Endodermal cell (in vitro differentiated cells): Measurements from ENCODE around the gene EFNA5. TPM values are rescaled to one million over a fixed set of nuclear protein-coding genes. Genes with fewer than 3 reads are reported as not detected.

ENCODE experiments used
- DNase-seq: peaks from one replicate; pipeline ENCODE4 v3.0.0-alpha.2; 2017
- H3K27ac ChIP-seq: 2 replicates; pipeline ENCODE4 v1.5.1; 2013; ENCODE audit warnings: mild to moderate bottlenecking, low read depth, low read length, moderate library complexity
- H3K27me3 ChIP-seq: 2 replicates; pipeline ENCODE4 v1.6.1; 2013; ENCODE audit warnings: mild to moderate bottlenecking, low read length, moderate library complexity; ENCODE audit not compliant: insufficient read depth, control insufficient read depth, poor library complexity, severe bottlenecking
- H3K36me3 ChIP-seq: 2 replicates; pipeline ENCODE4 v1.7.0; 2013; ENCODE audit warnings: mild to moderate bottlenecking, low read length, moderate library complexity; ENCODE audit not compliant: control insufficient read depth, insufficient read depth
- H3K4me1 ChIP-seq: one replicate; pipeline ENCODE4 v1.7.0; 2013; ENCODE audit warnings: low read length; ENCODE audit not compliant: control insufficient read depth, insufficient read depth
- H3K4me3 ChIP-seq: 2 replicates; pipeline ENCODE4 v1.5.1; 2013; ENCODE audit warnings: mild to moderate bottlenecking, low read length, moderate library complexity
- H3K9ac ChIP-seq: 2 replicates; pipeline ENCODE4 v1.6.1; 2013; ENCODE audit warnings: mild to moderate bottlenecking, low read length, moderate library complexity; ENCODE audit not compliant: poor library complexity, severe bottlenecking; ENCODE audit errors: extremely low read depth
- H3K9me3 ChIP-seq: 2 replicates; pipeline ENCODE4 v1.6.1; 2013; ENCODE audit warnings: mild to moderate bottlenecking, low read length, moderate library complexity; ENCODE audit not compliant: control insufficient read depth
- H3K27ac Mint-ChIP-seq: 2 replicates; pipeline ENCODE4 v1.8.0; 2020; ENCODE audit warnings: mixed read lengths
- H3K27me3 Mint-ChIP-seq: 2 replicates; pipeline ENCODE4 v1.8.0; 2021; ENCODE audit warnings: mild to moderate bottlenecking, mixed read lengths; ENCODE audit not compliant: insufficient read depth
- H3K36me3 Mint-ChIP-seq: 2 replicates; pipeline ENCODE4 v1.8.0; 2020; ENCODE audit warnings: low read depth, mixed read lengths
- H3K4me1 Mint-ChIP-seq: 2 replicates; pipeline ENCODE4 v1.8.0; 2020; ENCODE audit warnings: mixed read lengths
- H3K4me3 Mint-ChIP-seq: 2 replicates; pipeline ENCODE4 v1.8.0; 2020; ENCODE audit warnings: mild to moderate bottlenecking, moderate library complexity, mixed read lengths
- H3K9me3 Mint-ChIP-seq: 2 replicates; pipeline ENCODE4 v1.8.0; 2020; ENCODE audit warnings: mild to moderate bottlenecking, mixed read lengths
- WGBS, 2 experiments: methylation state at CpG; one replicate each; pipeline versions ENCODE4 v1.1.5 to v1.1.7; 2013; ENCODE audit warnings: missing lambda C conversion rate in 2 of 2, mixed read lengths in 1 of 2; ENCODE audit not compliant: insufficient coverage in 1 of 2, insufficient read length in 1 of 2; 5-methylcytosine and 5-hydroxymethylcytosine counted together
- total RNA-seq, 2 donors: library from RNA; stranded (reverse); fragmentation: NEBNext Ultra II Directional in 1 of 2; extraction: Animal tissue kit (Norgen Biotek cat#: 25700) in 1 of 2; gene quantifications; 2 replicates in 1 of 2; 3 replicates in 1 of 2; pipeline ENCODE4 v1.2.1, GENCODE V29; 2021
- TF ChIP-seq, protein P1 (sequence below): fragments of 200-600 bp; sonication (generic); conservative IDR thresholded peaks from 2 replicates; pipeline ENCODE4 v1.5.0; 2021; ENCODE audit warnings: antibody characterized with exemption, mild to moderate bottlenecking

EFNA5 gene
- total RNA-seq, 2 donors from 2014 or later: 53.3 to 63.1 TPM

DNA sequence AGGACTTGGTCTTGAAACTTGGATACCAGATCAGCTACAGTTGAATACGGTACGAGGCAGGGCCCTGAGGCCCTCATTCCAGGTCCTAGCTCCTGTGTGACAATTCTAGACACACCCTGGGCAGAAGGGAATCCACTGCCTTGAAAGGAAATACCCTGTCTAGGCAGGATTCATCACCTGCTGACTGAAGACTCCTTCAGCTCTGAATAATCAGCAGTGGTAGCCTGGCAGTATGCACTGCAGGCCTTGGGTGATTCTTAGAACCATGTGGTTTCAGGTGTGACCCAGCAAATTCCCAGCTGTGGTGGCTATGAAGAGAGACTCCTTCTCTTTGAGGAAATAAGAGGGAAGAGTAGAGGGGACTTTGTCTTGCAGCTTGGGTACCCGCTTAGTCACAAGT is 17.2 kb upstream of the EFNA5 start:
- DNase-seq: peak; percentile 49
- H3K27ac Mint-ChIP-seq: no peak overlapping the region
- no peaks in the 10 kb centered on the region for H3K27me3 Mint-ChIP-seq
- H3K27me3 ChIP-seq: no peaks in the 10 kb centered on the region
- H3K36me3 Mint-ChIP-seq: no peaks in the 10 kb centered on the region
- peaks cover 9% of the 10 kb centered on the region for H3K4me1 Mint-ChIP-seq
- no peak overlapping the region for H3K4me3 Mint-ChIP-seq
- peaks cover 5% of the 10 kb centered on the region for H3K9me3 Mint-ChIP-seq
- H3K4me1 ChIP-seq: no peaks in the 10 kb centered on the region
- H3K9ac ChIP-seq: no peak overlapping the region
- H3K9me3 ChIP-seq: peaks cover 12% of the 10 kb centered on the region
- H3K36me3 ChIP-seq: no peaks in the 10 kb centered on the region
- no peak overlapping the region for H3K4me3 ChIP-seq
- no peak overlapping the region for H3K27ac ChIP-seq
- TF ChIP-seq, protein P1, sequence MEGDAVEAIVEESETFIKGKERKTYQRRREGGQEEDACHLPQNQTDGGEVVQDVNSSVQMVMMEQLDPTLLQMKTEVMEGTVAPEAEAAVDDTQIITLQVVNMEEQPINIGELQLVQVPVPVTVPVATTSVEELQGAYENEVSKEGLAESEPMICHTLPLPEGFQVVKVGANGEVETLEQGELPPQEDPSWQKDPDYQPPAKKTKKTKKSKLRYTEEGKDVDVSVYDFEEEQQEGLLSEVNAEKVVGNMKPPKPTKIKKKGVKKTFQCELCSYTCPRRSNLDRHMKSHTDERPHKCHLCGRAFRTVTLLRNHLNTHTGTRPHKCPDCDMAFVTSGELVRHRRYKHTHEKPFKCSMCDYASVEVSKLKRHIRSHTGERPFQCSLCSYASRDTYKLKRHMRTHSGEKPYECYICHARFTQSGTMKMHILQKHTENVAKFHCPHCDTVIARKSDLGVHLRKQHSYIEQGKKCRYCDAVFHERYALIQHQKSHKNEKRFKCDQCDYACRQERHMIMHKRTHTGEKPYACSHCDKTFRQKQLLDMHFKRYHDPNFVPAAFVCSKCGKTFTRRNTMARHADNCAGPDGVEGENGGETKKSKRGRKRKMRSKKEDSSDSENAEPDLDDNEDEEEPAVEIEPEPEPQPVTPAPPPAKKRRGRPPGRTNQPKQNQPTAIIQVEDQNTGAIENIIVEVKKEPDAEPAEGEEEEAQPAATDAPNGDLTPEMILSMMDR: no peak
- 95 to 100% methylated on average over 3 of the region's 3 CpGs for WGBS, 2 experiments

DNA sequence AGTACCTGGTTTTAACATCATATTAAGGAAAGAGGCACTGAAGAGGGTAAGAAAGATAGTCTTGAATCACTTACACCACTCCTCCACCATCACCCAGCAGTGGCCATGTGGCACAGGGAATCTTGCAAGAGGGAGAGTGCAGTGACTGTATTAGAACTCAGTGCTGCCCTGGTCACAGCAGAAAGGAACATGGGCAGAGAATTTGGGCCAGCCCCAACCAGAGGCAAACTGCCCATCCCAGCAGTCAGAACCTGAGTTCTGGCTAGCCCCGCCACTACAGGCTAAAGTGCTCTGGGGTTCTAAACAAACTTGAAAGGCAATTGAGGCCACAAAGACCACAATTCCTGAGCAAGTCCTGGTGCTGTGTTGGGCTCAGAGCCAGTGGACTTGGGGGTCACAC is 16.7 kb upstream of the EFNA5 start:
- H3K4me1 Mint-ChIP-seq: peaks cover 15% of the 10 kb centered on the region
- H3K9me3 Mint-ChIP-seq: peaks cover 5% of the 10 kb centered on the region
- Histone ChIP-seq H3K9ac (no peak overlapping the region), H3K4me3 (no peak overlapping the region), H3K27me3 (no peaks in the 10 kb centered on the region), H3K27ac (no peak overlapping the region), H3K9me3 (peaks cover 10% of the 10 kb centered on the region), H3K4me1 (no peaks in the 10 kb centered on the region), H3K36me3 (no peaks in the 10 kb centered on the region)
- TF ChIP-seq, protein P1: no peak
- H3K27me3 Mint-ChIP-seq: no peaks in the 10 kb centered on the region
- no peak for DNase-seq
- no peaks in the 10 kb centered on the region for H3K36me3 Mint-ChIP-seq
- WGBS, 2 experiments: 100% methylated on average over 1 of the region's 1 CpG
- H3K27ac Mint-ChIP-seq: no peak overlapping the region
- H3K4me3 Mint-ChIP-seq: no peak overlapping the region

DNA sequence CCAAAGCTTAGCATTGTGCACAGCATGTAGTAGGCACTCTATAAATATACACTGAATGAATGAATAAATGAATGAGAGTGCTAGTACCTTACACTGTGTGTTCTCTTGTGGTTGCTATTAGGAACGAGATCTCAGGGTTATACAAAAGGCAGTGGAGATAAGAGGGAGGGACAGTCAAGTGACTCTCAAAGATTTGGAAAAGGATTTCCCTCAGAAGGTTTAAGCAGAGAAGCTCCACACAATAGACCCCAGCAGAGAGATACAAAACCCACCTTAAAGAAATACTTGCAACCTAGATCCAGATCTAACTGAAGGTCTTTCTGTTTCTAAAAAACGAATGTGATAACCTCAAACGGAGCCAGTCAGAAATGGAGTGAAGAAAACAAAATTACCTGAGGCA is 11.8 kb upstream of the EFNA5 start:
- no peak overlapping the region for H3K27ac Mint-ChIP-seq
- 50 to 90% methylated on average over 2 to 3 of the region's 3 CpGs for WGBS, 2 experiments
- TF ChIP-seq, protein P1: no peak
- Histone ChIP-seq H3K27me3 (no peaks in the 10 kb centered on the region), H3K9ac (no peak overlapping the region), H3K9me3 (no peaks in the 10 kb centered on the region), H3K4me3 (peak overlapping the region; percentile 23), H3K4me1 (no peaks in the 10 kb centered on the region), H3K36me3 (no peaks in the 10 kb centered on the region), H3K27ac (no peak overlapping the region)
- no peaks in the 10 kb centered on the region for H3K27me3 Mint-ChIP-seq
- peaks cover 24% of the 10 kb centered on the region for H3K4me1 Mint-ChIP-seq
- no peak overlapping the region for H3K4me3 Mint-ChIP-seq
- no peak for DNase-seq
- no peaks in the 10 kb centered on the region for H3K9me3 Mint-ChIP-seq
- H3K36me3 Mint-ChIP-seq: no peaks in the 10 kb centered on the region
